ENCODE measurements around the gene ATP10A.
A peak's percentile ranks its signal among the peaks of the same experiment; 100 is the strongest.

The ATP10A gene

DNA sequence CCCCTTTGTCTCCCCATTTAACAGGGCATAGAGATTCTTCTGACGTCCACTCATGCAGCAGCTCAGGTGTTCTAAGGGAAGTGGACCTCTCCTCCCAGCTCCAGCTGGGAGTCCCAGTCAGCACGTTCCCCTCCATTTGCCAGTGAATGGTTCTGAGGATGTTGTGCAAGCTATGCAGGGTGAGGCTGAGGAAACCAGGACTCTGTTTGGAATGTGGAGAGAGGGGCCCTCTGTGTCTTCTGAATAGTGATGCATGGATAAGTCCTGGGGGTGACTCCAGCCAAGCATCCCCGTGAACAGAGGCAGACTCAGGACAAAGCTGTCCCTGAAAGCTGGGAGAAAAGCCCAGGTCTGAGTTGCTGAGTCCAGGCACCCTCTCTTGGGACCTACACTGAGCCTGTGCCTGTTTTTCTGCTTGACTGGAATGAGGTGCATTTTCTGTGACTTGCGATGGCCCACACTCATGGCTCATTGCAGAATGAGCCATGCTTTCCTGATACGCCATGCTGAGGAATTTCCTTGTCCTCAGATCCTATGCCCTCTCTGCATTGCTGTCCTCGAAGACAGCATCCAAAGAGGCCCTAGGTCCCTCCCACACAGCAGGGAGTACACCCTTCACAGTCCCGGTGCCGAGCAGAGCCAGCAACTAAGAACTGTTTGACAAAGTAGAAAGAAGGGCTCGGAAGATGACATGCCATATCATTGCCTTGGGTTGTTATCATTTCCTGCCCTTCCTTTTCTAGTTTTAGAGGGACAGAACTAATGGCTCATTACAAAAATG is 185.2 kb downstream of the ATP10A start:
- no peak for DNase-seq

DNA sequence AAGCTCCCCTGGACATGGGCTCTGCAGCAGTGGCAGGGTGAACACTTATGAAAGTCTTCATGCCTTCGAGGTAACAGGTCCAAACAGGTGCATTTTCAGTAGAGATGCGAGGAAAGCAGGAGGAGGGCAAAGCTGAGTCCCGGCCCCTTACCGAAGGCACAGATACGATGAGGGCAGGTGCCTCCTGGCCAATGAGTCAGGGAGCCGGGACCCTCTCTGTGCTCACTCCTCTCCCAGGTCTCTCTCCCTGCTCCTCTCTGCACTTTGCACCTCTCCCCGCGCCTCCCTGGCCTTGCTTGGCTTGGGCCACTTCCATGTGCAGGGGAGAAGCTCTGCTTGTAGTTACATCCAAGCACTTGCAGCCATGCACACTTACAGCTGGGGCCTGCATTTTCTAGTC is 187.1 kb downstream of the ATP10A start:
- DNase-seq = no peak

DNA sequence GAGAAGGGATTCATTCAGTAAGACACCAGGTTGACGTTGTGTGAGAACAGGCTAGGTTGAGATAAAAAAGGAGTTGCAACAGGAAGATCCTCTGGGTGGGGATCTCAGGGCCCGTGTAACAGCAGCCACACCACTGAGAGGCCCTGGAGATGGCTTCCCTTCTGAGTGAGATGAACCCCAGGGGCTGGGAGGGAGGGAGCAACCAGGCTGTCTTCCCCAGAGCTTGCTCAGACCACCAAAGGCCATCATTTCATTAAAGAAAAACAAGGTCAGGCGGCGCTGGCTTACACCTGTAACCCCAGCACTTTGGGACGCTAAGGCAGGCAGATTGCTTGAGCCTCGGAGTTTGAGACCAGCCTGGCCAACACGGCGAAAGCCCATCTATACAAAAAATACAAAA is 187.7 kb downstream of the ATP10A start:
- no peak for DNase-seq

DNA sequence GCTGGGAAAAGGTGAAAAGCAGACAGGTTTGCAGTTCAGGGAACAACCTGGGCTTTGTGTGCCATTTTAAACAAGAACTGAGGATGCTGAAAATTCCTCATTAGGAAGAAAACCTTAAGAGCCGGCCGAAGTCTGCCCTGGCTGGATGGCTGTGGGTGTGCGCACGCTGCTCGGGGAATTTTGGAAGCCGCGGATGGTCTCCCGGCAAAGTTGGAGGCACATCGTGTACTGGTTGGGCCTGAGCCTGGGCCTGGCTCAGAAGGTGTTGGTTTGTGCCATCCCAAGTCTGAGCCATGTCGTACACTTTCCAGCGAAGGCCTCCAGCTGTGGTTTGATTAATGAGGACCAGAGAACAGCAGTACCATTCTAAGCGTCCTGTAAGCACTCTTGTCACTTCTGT is 188.2 kb downstream of the ATP10A start:
- no peak for DNase-seq

DNA sequence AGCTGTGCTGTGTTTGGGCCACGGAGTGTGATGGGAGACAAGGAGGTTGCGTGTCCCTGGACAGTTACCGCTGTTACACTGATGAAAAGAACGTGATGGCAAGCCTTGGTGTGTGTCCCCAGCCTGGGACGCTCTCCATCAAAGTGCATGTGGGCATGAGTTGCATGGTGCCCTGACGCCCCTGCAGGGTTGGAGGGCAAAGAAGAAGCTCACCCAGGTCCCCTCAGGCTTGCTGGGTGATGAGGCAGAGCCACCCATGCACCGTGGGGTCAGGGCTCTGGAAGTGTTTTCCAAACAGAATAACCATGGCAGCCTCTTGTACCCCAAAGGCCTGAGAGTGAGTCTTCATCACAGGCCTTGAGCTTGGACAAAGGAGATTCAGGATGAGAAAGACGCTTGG is 189.2 kb downstream of the ATP10A start:
- DNase-seq = no peak

DNA sequence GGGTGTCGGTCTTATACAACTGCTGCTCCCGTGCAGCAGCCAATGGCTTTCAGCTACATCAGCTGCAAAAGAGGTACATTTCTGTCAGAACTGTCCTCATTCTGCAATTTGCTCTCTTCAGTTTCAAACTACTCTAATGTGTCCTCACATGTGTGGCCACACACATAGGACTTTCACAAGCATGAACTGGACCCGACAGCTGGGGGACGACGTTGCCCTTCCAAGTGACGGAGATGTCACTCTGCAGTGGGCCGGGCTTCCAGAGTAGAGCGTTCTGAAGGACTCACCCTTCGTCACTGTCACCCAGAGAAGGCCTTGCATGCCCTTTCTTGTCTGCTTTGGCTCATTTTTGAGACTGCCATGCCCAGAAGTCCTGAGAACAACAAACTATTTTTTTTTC is 189.8 kb downstream of the ATP10A start:
- no peak for DNase-seq

DNA sequence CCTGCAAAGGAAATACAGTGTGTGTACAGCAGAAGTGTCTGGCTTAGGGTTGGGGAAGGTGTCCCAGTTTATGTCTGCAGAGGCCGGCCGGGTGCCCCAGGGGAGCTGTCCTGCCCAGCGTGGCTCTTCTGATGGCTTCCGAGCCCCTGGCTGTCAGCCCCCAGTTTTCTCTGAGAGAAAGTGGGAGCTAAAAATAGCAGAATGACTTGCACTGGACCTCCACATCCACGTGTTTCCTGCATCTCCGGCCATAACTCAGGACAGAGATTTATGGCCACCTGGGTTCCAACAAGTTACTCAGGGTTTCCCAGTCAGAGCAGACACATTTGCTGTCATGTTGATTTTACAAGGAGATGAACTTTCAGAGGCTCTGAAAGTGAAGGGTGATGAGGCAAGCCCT is 192.0 kb downstream of the ATP10A start:
- no peak for DNase-seq

DNA sequence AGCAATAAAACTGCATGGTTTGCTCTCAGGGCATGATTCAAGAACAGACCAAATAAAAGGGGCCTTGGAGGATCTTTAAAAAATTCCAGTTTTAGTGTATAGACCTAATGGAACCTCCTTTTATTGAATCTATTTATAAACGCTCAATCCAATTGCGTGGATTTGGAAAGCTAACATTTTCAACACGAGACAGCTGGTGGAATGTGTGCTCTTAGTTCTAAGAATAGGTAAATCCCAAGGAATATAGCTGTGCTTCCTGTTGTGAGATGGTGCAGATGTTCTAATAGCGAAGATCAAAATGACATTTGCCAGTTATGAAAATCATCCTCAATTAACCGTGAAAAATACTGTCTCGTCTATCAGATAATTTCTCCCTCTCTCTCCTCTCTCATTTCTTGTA is 192.5 kb downstream of the ATP10A start:
- DNase-seq = no peak

DNA sequence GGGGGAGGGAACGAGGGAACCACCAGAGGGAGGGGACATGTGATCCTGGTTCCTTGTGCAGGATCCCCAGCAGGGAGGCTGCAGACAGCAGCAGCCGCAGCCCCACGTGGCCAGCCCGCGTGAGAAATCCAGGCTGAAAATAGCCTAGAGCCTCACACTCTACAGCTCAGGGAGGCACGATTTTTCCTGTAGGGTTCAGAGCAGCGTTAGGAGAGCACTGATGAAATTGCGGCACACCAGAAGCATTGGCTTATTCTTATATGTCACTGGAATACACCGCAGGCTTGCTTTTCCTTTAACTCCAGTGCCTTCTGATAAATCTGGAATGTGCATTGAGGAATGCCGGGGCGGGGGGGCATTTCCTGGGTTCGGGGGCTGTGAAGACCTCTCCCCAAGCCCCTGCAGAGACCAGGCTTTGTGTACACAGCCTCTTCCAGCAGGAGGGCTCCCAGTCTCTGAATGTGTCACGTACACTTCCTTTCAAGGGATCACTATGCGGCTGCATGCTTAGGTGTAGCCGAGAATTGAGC is 193.0 kb downstream of the ATP10A start:
- DNase-seq = peak; percentile 13

DNA sequence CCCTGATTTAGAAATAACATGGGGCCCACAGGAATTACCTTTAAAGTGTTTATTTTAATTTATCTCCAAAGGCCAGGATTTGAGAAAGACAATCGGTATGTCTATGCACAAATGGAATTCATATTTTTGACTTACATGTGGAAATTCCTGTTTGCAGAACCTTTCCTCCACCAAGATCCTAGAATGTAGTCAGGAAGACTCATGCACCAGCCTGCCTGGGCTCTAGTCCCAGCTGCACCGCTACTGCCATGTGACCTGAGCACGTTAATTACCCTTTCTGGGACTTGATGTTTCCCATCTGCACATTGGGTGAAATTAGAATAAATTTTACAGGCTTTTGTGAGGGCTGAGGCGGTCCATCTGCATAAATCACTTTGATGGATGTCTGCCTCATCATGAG is 194.2 kb downstream of the ATP10A start:
- DNase-seq = no peak

DNA sequence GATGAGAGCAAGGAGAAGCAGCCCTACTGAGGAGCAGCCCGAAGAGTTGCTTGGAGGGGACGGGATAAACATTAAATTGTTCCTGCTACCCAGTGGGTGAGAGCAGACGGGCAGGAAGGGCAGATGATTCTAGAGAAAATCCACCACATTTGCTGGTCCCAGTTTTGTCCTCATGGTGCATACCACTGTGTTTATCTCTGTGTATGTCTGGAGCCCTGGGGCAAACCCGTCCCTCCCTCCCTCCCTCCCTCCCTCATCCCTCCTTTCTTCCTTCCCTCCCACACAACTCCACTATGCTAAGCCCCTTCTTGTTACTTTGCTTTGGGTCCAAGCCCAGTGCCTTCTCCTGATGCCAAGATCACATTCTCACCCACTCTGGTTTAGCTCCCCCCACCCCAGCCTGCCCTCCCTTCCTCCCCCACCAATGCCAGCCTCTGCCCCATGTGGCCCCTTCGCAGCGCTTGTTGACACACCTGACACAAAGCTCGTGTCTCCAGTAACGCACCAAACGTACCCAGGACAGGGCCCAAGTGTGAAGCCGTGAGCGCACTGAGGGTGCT is 194.8 kb downstream of the ATP10A start:
- DNase-seq = no peak

DNA sequence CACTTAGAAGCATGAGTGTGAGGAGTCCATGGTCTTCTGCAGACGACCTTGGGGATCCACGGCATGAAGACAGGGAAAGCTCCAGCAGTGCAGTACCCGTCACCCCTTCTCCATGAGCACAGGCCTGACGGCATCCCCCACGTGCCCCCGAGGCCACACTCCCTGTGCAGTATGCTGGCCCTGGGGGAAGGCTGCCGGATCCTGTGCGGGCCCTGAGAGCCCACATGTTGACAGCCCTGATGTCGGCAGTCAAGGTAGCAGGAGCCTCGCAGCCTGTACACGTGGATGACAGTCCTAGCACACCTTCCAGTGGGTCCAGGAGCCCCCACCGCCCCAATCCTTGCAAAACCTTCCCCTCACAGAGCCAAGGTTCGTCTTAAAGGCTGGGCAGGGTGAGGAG is 195.3 kb downstream of the ATP10A start:
- no peak for DNase-seq

DNA sequence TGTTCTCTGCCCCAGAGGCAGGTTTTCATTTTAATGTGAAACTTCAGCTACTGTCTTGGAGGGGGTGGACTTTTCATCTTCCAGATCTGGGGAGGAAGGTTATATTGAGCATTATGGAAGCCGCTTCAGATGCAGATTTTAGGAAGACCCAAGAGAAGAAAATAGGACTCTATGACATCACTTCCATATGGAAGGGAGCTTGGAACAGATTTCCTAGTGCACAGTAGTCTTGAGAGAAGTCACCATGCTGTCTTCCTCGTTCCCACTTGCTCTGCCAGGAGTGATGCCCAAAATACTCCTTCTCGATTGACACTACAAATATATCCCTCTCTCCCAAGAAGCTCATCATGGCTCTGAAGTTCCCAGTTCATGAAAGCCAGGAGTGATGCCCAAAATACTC is 197.2 kb downstream of the ATP10A start:
- no peak for DNase-seq

DNA sequence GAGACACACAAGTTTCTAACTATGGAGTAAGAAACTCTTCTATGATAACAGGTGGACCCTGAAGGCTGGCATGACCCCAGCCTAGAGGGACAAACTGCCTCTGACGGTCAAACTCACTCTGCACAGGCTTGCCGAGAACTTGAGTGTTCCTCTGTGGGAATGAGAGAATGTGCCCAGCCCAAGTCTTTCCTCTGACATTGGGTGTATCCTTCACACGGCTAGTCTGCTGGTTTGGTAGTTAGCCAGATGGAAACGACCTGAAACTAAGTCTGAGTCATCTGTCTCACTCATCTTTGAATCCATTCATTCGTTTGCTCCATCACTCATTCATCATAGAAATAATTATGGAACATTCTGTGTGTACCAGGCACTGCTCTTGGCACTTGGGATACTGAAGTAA is 198.4 kb downstream of the ATP10A start:
- no peak for DNase-seq

DNA sequence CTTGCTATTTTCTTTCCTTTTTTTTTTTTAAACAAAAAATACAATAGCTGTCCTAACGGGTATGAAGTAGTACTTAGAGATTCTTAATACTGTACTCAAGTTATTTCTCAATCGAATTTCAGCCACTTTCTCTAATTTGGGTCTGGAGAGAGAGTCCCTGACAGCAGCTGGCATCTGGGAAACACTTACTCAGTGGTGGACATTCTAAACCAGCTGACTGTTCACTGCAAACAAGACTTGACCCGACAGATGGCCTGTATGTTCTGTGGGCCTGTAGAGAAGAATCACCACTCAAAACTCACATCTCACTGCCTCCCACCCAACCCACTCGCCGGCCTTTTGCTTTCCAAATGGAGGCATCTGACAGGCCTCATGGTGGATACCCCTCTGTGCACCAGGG is 199.6 kb downstream of the ATP10A start:
- DNase-seq = no peak

DNA sequence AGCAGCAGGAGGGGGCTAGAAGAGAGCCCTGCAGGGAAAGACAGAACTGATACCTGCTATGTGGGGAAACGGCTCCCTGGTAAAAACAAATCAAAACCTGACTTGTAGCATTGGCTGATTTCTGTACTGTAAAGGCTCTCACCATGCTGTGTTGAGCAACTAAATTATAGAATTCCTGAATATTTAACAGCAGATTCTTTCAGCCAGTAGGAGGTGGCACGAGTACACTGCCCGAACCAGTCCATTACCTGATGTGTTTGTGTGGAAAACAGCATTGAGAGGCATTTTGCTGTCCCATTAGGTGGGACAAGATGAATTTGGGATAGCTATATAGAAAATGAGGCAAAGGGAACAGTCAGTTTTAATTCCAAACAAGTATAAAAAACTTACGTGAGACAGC is 201.2 kb downstream of the ATP10A start:
- DNase-seq = no peak

DNA sequence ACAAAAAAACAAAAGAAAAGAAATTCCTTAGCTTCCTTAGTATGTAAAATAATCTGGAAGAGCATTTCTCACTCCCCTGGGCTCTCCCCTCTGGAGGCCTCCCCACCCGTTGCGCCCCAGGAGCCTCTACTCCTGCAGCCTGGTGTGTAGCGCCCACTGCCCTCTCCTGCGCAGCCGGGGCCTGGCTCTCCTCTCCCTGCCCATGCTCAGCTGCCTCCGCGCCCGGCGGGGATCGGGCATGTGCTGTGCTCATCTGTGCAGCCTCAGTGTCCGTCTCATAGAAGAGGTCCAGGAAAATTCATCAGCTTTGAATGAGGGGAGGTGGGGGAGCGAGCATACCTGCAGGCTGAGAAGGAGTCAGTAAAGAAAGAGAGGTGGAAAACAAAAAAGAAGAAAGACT is 203.9 kb downstream of the ATP10A start:
- DNase-seq = no peak

DNA sequence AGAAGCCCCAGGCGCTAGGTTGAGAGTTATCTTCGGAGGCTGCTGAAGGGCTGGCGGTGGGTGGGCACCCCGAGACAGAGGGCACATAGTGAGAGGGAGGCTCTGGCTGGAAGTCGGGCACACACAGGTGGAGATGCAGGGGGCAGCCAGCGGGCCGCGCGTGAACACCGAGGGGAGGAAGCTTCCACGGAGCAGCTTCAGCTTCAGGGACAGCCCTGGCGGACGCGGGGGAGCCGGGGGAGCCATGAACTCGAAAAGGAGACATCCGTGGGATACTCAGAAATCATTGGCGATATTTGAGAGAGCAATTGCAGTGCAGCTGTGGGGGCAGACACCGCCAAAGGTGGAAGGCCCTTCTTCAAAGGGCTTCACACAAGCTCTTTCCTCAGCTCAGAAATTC is 204.6 kb downstream of the ATP10A start:
- no peak for DNase-seq

DNA sequence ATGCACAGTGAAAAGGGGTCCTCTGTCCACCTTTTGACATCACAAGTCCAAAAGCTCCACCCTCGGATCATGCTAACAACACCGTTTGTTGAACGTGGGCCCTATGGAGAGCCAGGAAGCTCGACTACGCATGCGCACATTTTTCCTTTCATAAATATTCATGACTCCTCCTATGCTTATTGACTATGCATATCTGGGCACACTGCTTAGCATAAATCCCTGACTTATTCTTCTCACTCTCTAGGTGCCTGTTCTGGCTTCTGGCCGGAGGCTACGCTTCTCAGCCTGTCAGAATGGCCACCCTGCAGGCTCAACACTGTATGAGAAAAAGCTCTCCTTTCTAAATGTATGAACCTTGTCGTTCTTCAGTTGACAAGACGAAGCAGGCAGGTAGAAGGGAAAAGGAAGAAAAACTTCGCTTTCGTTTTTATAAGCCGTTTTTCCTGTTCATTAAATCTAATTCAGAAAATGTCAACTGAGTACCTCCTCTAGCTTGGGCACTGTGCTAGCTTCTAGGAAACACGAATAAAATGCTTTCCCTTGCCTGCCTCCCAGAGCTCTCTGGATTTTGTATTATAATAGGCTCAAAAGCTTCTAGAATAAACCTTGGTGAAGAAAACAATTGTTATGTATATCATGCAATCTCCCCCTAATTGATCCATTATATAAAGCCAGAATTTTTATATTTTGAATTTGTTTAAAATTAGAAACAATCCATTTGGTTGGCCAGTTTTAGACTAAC is 207.7 kb downstream of the ATP10A start:
- no peak for DNase-seq

DNA sequence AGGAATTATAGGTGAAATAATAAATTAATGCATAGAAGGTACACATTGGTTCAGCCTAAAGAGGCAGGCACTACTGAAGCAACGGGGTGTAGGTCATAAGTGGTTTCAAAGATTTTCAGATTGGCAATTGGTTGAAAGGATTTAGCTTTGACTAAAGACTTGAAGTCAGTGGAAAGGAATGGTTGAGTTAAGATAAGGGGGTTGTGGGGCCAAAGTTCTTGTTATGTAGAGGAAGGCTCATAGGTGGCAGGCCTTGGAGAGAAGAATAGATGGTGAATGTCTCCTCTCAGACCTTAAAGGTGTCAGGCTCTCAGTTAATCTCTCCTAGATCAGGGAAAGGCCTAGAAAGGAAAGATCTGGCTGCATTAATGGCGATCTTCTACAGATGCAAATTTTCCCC is 209.8 kb downstream of the ATP10A start:
- no peak for DNase-seq

DNA sequence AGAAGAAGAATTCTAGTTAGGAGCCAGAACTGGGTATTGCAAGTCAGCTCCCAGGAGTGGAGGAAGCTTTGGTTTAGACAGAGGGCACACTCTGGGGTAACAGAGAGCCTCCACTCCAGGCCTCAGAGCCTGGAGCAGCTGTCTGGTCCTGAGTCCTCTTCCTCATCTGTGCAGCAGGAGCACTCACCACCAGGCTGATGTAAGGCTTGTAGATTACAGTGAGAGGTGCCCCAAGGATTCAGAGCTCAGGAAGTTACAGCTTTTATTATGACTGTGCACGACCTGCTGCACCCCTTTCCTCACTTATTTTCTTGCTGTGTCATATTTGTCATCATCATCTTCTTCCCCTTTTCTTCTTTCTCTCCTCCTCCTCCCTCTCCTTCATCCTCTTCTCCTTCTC is 210.4 kb downstream of the ATP10A start:
- no peak for DNase-seq

DNA sequence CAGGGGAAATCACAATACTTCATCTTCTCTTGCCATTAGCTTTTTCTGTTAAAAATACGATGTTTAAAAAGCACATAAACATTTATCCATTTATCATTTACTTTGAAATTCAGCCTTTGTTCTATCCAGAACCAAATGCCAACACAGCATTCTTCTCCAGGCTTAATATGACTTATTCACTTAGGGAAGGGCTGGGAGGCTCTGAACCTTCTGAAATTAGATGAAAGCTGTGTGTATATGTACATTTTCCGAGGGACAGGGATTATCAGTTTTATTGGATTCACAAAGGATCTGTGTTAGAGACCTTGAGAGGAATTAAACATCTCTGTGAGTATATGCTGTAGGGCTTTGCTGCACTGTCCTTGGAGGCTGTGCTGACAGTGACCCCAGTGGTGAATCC is 213.7 kb downstream of the ATP10A start:
- no peak for DNase-seq

DNA sequence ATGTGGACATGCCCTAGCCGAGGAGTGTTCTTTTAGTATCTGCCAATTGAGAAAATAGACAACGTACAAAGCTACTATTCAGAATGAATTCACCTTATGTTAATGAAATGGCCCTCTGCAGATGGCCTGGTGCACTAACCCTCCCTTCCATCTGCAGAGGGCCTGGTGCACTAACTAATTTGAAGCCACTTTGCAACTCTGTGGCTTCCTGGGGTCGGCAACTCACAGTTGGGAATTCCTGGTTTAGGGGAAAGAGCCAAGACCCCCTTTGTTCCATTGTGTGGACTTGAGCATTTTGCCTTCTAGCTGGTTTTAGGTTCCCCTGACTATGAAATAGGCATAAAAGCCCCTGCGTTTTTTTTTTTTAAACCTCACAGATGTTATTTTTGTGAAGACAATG is 220.0 kb downstream of the ATP10A start:
- no peak for DNase-seq

DNA sequence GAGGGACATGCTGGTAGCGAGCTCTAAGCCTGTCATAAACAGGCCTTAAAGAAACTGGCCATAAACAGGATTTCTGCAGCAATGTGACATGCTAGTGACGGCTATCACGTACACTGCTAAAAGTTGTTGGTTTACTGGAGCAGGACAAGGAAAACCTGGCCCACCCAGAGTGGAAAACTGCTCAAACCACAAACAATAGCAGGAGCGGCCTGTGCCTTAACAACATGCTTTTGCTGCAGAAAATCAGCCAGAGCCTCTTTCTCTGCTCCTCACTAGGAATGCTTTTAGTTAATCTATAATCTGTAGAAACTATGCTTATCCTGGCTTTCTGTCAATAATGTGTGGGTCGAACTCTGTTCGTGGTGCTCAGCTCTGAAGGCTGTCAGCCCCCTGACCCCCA is 221.4 kb downstream of the ATP10A start:
- DNase-seq = no peak

All from suppressor macrophage treated with lipopolysaccharide for 4 hours (primary cell).